ENCODE measurements around the gene SC5D. TPM values are rescaled to one million over a fixed set of nuclear protein-coding genes. Genes with fewer than 3 reads are reported as not detected.

Gene SC5D
- total and polyA plus RNA-seq, 7 donors = 6.0 to 33.5 (median 27.2) TPM

DNA sequence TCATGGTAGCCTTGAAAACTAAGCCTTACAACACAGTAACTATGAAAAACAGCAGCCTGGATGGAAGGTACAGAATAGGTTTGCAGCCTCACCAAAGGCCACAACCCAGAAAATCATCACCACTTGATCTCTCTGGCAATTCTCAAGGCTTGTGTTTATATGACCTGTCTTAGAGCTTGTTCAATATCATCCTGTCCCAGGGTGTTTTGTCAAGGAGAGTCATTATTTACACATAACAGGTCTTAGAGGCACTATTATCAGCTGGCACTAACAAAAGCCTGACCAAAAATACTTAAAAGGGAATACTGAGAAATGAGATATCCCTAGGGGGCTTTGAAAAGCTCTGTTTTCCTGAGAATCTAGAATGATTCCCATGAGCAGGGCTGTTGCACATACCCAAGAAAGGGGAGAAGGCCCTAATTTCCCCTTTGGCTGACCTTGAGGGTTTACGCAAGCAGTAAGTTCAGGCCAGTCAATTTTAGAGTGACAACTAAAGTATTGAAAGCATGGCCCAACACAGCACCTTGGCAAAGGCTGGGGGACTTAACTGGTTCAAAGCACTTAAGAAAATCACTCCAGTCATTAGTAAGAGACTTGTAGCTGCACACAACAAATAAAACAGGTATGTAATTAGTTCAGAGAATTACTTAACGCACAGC lies 7.9 kb downstream of the SC5D start:
- H3K36me3 ChIP-seq = peaks cover 0 to 22% (median 2%) of the 10 kb centered on the region in 4 donors
- TF ChIP-seq EP300 (IDR thresholded peaks at IDR 0.05) = no peak
- TF ChIP-seq POLR2AphosphoS5 (IDR thresholded peaks at IDR 0.05) = peak in 2 of 4 donors; percentile 59 to 62
- H3K4me3 ChIP-seq = no peak overlapping the region
- intact Hi-C loops (cut with DNase I) = no loop called here
- H3K27me3 ChIP-seq = no peaks in the 10 kb centered on the region
- no peak for DNase-seq
- H3K4me1 ChIP-seq = peaks cover 0 to 29% (median 16%) of the 10 kb centered on the region in 4 donors
- 97 to 98% methylated on average over 2 of the region's 2 CpGs for WGBS, 2 donors
- H3K27ac ChIP-seq = peak overlapping the region in 2 of 4 donors; percentile 22 to 25
- no peaks in the 10 kb centered on the region for H3K9me3 ChIP-seq

DNA sequence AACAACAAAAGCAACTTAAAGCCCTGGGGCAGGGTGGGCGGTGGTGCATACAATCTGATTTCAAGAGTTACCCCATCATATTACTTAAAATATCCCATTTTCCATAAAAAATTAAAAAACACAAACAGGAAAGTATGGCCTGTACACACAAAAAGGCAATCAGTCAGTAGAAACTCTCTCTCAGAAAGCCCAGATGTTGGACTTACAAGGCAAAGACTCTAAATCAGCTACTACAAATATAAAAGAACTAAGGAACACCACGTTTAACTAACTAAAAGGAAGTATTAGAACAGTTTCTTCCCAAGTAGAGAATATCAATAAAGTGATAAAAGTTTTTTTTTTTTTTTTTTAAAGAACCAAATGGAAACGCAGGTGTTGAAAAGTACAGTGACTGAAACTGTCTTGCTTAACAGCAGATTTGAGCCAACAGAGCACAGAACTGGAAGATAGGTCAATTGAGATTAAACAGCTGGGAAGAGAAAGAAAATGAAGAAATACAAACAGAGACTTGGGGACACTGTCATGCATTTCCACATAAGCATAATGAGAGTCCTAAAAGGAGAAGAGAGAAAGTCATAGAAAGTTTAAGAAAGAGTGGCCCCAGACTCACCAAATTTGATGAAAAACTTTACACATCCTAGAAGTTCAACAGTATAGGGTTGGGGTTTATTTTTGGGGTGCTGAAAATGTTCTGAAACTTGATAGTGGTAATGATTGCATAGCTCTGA lies 8.6 kb downstream of the SC5D start:
- WGBS, 2 donors = 55 to 73% methylated on average over 3 of the region's 3 CpGs
- Histone ChIP-seq H3K36me3 (peaks cover 0 to 29% (median 3%) of the 10 kb centered on the region in 4 donors), H3K27ac (peak overlapping the region in 1 of 4 donors; percentile 25), H3K4me3 (no peak overlapping the region), H3K9me3 (no peaks in the 10 kb centered on the region), H3K27me3 (no peaks in the 10 kb centered on the region), H3K4me1 (peaks cover 0 to 29% (median 16%) of the 10 kb centered on the region in 4 donors)
- peak in 2 of 4 donors; percentile 28 to 56 for TF ChIP-seq POLR2AphosphoS5 (IDR thresholded peaks at IDR 0.05)
- TF ChIP-seq, protein P1, sequence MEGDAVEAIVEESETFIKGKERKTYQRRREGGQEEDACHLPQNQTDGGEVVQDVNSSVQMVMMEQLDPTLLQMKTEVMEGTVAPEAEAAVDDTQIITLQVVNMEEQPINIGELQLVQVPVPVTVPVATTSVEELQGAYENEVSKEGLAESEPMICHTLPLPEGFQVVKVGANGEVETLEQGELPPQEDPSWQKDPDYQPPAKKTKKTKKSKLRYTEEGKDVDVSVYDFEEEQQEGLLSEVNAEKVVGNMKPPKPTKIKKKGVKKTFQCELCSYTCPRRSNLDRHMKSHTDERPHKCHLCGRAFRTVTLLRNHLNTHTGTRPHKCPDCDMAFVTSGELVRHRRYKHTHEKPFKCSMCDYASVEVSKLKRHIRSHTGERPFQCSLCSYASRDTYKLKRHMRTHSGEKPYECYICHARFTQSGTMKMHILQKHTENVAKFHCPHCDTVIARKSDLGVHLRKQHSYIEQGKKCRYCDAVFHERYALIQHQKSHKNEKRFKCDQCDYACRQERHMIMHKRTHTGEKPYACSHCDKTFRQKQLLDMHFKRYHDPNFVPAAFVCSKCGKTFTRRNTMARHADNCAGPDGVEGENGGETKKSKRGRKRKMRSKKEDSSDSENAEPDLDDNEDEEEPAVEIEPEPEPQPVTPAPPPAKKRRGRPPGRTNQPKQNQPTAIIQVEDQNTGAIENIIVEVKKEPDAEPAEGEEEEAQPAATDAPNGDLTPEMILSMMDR (IDR thresholded peaks at IDR 0.05) = no peak
- DNase-seq = no peak
- intact Hi-C loops (cut with DNase I) = no loop called here

DNA sequence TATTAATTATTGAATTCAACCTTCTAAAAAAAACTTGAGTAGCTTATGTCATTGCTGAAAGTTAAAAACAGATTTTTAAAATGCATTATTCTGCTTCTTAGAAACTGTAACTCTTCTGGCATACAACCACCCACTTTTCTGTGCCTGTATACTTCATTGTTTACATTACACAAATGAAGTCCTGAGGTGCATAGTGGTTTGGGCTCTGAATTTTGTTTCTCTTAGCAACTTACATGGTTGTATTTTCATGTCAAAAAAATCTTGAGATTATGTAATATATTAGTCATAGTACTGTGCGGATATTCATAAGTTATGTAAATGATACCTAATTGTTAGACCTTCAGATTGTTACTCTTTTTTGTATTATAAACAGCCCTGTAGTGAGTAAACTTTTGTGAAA lies 12.2 kb downstream of the SC5D start:
- Histone ChIP-seq H3K36me3 (peaks cover 0 to 61% (median 17%) of the 10 kb centered on the region in 4 donors), H3K4me1 (peaks cover 0 to 21% (median 12%) of the 10 kb centered on the region in 4 donors), H3K9me3 (no peaks in the 10 kb centered on the region), H3K27ac (no peak overlapping the region), H3K27me3 (no peaks in the 10 kb centered on the region), H3K4me3 (no peak overlapping the region)
- TF ChIP-seq POLR2AphosphoS5 (IDR thresholded peaks at IDR 0.05) (no peak), EP300 (IDR thresholded peaks at IDR 0.05) (no peak), POLR2A (IDR thresholded peaks at IDR 0.05) (no peak)
- TF ChIP-seq, protein P1 (IDR thresholded peaks at IDR 0.05) = no peak
- 96% methylated on average over 1 of the region's 1 CpG for WGBS, 2 donors
- intact Hi-C loops (cut with DNase I) = no loop called here
- no peak for DNase-seq

DNA sequence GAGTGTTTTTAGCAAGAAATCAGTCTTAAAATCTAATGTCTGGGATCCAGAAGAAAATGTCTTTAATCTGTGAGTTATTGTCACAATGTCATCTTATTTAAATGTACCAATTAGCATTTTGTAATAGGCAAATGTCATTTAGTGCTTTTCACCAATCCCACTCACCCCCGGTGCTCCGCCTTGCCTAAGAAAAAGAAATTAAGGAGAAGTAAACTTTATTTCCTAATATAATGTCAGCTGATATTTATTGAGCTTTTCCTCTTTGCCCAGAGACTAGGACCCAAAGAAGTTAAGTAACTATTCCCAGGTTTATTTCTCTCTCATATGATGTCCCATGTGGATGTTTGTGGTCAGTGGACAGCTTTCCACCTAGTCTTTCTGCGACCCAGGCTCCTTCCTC lies 16.2 kb downstream of the SC5D start:
- H3K4me3 ChIP-seq = no peak overlapping the region
- intact Hi-C loops (cut with DNase I) = no loop called here
- TF ChIP-seq EP300 (IDR thresholded peaks at IDR 0.05) (no peak), POLR2AphosphoS5 (IDR thresholded peaks at IDR 0.05) (no peak), POLR2A (IDR thresholded peaks at IDR 0.05) (no peak)
- TF ChIP-seq, protein P1 (IDR thresholded peaks at IDR 0.05) = no peak
- no peaks in the 10 kb centered on the region for H3K9me3 ChIP-seq
- H3K27me3 ChIP-seq = no peaks in the 10 kb centered on the region
- no peak for DNase-seq
- H3K36me3 ChIP-seq = peaks cover 0 to 58% (median 17%) of the 10 kb centered on the region in 4 donors
- 93 to 97% methylated on average over 3 of the region's 3 CpGs for WGBS, 2 donors
- H3K27ac ChIP-seq = no peak overlapping the region
- no peaks in the 10 kb centered on the region for H3K4me1 ChIP-seq

DNA sequence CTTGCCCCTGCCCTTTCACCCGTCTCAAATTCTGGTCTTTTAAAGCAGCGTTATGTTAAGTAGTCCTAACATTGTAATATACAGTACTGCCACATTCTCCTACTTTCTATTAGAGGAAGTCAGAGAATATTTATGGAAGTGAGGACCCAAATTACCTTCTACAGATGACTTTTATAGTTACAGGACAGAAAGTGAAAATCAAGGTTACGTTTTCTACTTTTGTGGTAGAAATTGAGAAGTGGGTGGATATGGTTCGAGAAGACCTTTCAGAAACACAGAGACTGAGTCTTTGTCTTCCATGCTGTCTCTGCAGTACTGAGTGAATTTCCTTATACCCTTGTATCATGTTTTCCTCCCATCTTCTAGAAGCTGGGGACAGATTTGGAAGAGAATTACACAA lies 17.1 kb downstream of the SC5D start:
- H3K9me3 ChIP-seq = no peaks in the 10 kb centered on the region
- 71 to 87% methylated on average over 4 of the region's 4 CpGs for WGBS, 2 donors
- H3K27me3 ChIP-seq = no peaks in the 10 kb centered on the region
- H3K36me3 ChIP-seq = peaks cover 0 to 49% (median 17%) of the 10 kb centered on the region in 4 donors
- intact Hi-C loops (cut with DNase I) = no loop called here
- no peaks in the 10 kb centered on the region for H3K4me1 ChIP-seq
- H3K4me3 ChIP-seq = no peak overlapping the region
- TF ChIP-seq POLR2AphosphoS5 (IDR thresholded peaks at IDR 0.05) (no peak), EP300 (IDR thresholded peaks at IDR 0.05) (no peak), POLR2A (IDR thresholded peaks at IDR 0.05) (no peak)
- TF ChIP-seq, protein P1 (IDR thresholded peaks at IDR 0.05) = no peak
- H3K27ac ChIP-seq = no peak overlapping the region
- no peak for DNase-seq
